ENCODE measurements around the gene THAP11. TPM values are rescaled to one million over a fixed set of nuclear protein-coding genes. Genes with fewer than 3 reads are reported as not detected.
A peak's percentile ranks its signal among the peaks of the same experiment; 100 is the strongest.

THAP11 gene
- total and polyA plus RNA-seq, 2 experiments from 2014 or later = 35.4 to 36.7 TPM

DNA sequence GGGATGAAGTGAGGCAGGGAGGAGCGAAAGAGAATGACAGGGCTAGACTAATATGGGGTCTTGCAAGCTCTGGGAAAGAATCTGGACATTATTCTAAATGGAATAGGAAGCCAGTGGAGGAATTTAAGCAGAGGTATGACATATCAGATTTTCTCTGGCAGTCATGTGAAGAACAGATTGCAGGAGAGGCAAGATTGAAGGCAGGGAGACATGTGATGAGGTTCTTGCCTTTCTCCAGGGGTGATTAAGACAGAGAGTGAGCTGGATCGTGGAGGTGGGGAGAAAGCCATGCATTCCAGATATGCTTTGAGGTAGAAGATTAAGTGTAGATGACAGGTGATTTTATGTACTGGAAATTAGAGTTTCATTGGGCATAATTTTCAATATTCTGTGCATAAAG, 4.3 kb upstream of the THAP11 start:
- H2AFZ ChIP-seq = no peak overlapping the region
- no peaks in the 10 kb centered on the region for H3K27me3 ChIP-seq
- DNase-seq (ENCODE audit: low spot score) = no peak
- no peaks in the 10 kb centered on the region for H3K36me3 ChIP-seq (replicated peaks; ENCODE audit: insufficient read depth, low read depth)
- H3K4me3 ChIP-seq = no peak overlapping the region
- H4K20me1 ChIP-seq (ENCODE audit: insufficient read depth, poor library complexity, severe bottlenecking) = no peaks in the 10 kb centered on the region
- H3K4me1 ChIP-seq (ENCODE audit: insufficient read depth) = peaks cover 4% of the 10 kb centered on the region
- TF ChIP-seq, protein P1, sequence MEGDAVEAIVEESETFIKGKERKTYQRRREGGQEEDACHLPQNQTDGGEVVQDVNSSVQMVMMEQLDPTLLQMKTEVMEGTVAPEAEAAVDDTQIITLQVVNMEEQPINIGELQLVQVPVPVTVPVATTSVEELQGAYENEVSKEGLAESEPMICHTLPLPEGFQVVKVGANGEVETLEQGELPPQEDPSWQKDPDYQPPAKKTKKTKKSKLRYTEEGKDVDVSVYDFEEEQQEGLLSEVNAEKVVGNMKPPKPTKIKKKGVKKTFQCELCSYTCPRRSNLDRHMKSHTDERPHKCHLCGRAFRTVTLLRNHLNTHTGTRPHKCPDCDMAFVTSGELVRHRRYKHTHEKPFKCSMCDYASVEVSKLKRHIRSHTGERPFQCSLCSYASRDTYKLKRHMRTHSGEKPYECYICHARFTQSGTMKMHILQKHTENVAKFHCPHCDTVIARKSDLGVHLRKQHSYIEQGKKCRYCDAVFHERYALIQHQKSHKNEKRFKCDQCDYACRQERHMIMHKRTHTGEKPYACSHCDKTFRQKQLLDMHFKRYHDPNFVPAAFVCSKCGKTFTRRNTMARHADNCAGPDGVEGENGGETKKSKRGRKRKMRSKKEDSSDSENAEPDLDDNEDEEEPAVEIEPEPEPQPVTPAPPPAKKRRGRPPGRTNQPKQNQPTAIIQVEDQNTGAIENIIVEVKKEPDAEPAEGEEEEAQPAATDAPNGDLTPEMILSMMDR (IDR thresholded peaks at IDR 0.05; ENCODE audit: poor library complexity) = no peak
- TF ChIP-seq EZH2 (IDR thresholded peaks at IDR 0.05; ENCODE audit: borderline replicate concordance) = no peak
- H3K4me2 ChIP-seq = no peak overlapping the region
- no peaks in the 10 kb centered on the region for H3K9me3 ChIP-seq (ENCODE audit: low read depth)
- H3K79me2 ChIP-seq = peaks cover 8% of the 10 kb centered on the region
- WGBS (ENCODE audit: low lambda C conversion rate, missing lambda C conversion rate) = 87% methylated on average over 2 of the region's 2 CpGs
- no peaks in the 10 kb centered on the region for H3K9me2 ChIP-seq (replicated peaks; ENCODE audit: insufficient read depth)
- H3K27ac ChIP-seq = no peak overlapping the region

DNA sequence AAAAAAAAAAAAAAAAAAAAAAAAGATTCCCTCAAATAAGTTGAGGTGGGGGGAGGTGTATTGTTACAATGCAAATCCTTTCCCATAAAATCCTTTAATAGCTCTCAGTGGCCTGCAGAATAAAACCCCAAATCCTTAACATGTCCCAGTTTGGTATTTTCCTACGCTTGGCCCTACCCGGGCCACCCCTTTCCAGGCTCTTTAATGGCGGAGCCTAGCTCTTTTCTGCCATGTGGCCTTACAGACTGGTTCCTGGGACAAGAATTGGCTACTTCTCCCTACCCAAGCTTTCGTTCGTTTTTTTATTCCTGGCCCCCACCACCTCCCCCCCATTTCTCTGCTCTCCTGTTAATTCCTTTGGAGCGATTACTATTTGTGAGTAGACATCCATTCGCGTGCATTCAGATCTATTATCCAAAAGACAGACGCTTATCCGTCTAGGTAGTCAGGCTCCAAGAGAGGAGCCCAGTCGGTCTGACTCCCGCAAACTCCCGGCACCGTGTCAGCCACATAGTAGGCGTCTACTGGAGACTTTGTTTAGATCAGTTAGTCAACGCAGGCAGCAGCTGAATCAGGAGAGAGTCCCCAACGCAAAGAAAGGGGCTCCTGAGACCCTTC, 813 bp upstream of the THAP11 start:
- Histone ChIP-seq H3K27me3 (no peaks in the 10 kb centered on the region), H3K36me3 (replicated peaks; ENCODE audit: insufficient read depth, low read depth) (no peaks in the 10 kb centered on the region), H3K27ac (peak overlapping the region; percentile 99), H3K79me2 (peaks cover 35% of the 10 kb centered on the region), H3K9me3 (ENCODE audit: low read depth) (no peaks in the 10 kb centered on the region), H2AFZ (peak overlapping the region; percentile 90), H3K4me2 (peak overlapping the region; percentile 70), H3K9me2 (replicated peaks; ENCODE audit: insufficient read depth) (no peaks in the 10 kb centered on the region), H4K20me1 (ENCODE audit: insufficient read depth, poor library complexity, severe bottlenecking) (peaks cover 9% of the 10 kb centered on the region), H3K4me3 (no peak overlapping the region), H3K4me1 (ENCODE audit: insufficient read depth) (peaks cover 30% of the 10 kb centered on the region)
- WGBS (ENCODE audit: low lambda C conversion rate, missing lambda C conversion rate) = 56% methylated on average over 17 of the region's 17 CpGs
- TF ChIP-seq, protein P1 (IDR thresholded peaks at IDR 0.05; ENCODE audit: poor library complexity) = no peak
- no peak for TF ChIP-seq EZH2phosphoT487 (IDR thresholded peaks at IDR 0.05; ENCODE audit: low read depth, severe bottlenecking, unreplicated experiment)
- TF ChIP-seq EZH2 (IDR thresholded peaks at IDR 0.05; ENCODE audit: borderline replicate concordance) = no peak
- DNase-seq (ENCODE audit: low spot score) = no peak

DNA sequence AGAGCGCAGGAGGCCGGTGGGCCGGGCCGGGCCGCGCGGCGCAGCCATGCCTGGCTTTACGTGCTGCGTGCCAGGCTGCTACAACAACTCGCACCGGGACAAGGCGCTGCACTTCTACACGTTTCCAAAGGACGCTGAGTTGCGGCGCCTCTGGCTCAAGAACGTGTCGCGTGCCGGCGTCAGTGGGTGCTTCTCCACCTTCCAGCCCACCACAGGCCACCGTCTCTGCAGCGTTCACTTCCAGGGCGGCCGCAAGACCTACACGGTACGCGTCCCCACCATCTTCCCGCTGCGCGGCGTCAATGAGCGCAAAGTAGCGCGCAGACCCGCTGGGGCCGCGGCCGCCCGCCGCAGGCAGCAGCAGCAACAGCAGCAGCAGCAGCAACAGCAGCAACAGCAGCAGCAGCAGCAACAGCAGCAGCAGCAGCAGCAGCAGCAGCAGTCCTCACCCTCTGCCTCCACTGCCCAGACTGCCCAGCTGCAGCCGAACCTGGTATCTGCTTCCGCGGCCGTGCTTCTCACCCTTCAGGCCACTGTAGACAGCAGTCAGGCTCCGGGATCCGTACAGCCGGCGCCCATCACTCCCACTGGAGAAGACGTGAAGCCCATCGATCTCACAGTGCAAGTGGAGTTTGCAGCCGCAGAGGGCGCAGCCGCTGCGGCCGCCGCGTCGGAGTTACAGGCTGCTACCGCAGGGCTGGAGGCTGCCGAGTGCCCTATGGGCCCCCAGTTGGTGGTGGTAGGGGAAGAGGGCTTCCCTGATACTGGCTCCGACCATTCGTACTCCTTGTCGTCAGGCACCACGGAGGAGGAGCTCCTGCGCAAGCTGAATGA, 606 bp downstream of the THAP11 start:
- Histone ChIP-seq H3K4me2 (peak overlapping the region; percentile 89), H4K20me1 (ENCODE audit: insufficient read depth, poor library complexity, severe bottlenecking) (peaks cover 9% of the 10 kb centered on the region), H3K9me2 (replicated peaks; ENCODE audit: insufficient read depth) (no peaks in the 10 kb centered on the region), H3K36me3 (replicated peaks; ENCODE audit: insufficient read depth, low read depth) (no peaks in the 10 kb centered on the region), H3K4me3 (peak overlapping the region; percentile 91), H3K4me1 (ENCODE audit: insufficient read depth) (peaks cover 30% of the 10 kb centered on the region), H2AFZ (peak overlapping the region; percentile 96), H3K27ac (peak overlapping the region; percentile 99), H3K27me3 (no peaks in the 10 kb centered on the region), H3K79me2 (peaks cover 42% of the 10 kb centered on the region), H3K9me3 (ENCODE audit: low read depth) (no peaks in the 10 kb centered on the region)
- TF ChIP-seq, protein P1 (IDR thresholded peaks at IDR 0.05; ENCODE audit: poor library complexity) = peak; percentile 32
- TF ChIP-seq EZH2 (IDR thresholded peaks at IDR 0.05; ENCODE audit: borderline replicate concordance) = no peak
- 2% methylated on average over 65 of the region's 67 CpGs for WGBS (ENCODE audit: low lambda C conversion rate, missing lambda C conversion rate)
- peak; percentile 76 for DNase-seq (ENCODE audit: low spot score)

All from hepatocyte (in vitro differentiated cells).